ENCODE data around the gene PTN. TPM values are rescaled to one million over a fixed set of nuclear protein-coding genes. Genes with fewer than 3 reads are reported as not detected.

PTN gene
- total RNA-seq, 1 experiment from 2014 or later, result 0.35 TPM

- no peak for TF ChIP-seq CTCF (IDR thresholded peaks at IDR 0.05; ENCODE audit: unreplicated experiment)
- H3K4me3 Mint-ChIP-seq (ENCODE audit: low read depth, unreplicated experiment), result no peak overlapping the region
- CTCF ChIA-PET, result no interaction called here
- intact Hi-C loops (cut with micrococcal nuclease; ENCODE audit: unreplicated experiment), result no loop called here
- no peak for DNase-seq
- no TSS peak for BruUV-seq (replicated peaks)
- no peaks in the 10 kb centered on the region for H3K4me1 Mint-ChIP-seq (ENCODE audit: low read depth, unreplicated experiment)
- no peak overlapping the region for H3K27ac Mint-ChIP-seq (ENCODE audit: unreplicated experiment)
- peaks cover 3% of the 10 kb centered on the region for H3K9me3 Mint-ChIP-seq (ENCODE audit: low read depth, unreplicated experiment)
- H3K36me3 Mint-ChIP-seq (ENCODE audit: insufficient read depth, unreplicated experiment), result no peaks in the 10 kb centered on the region
- no peaks in the 10 kb centered on the region for H3K27me3 Mint-ChIP-seq (ENCODE audit: unreplicated experiment)
Measured at GRCh38 chr7:137306748-137307147, 36.8 kb downstream of the PTN start.

GRCh38 chr7:137305901-137306621 lies 37.5 kb downstream of the PTN start:
- intact Hi-C loops (cut with micrococcal nuclease; ENCODE audit: unreplicated experiment), result no loop called here
- TF ChIP-seq CTCF (IDR thresholded peaks at IDR 0.05; ENCODE audit: unreplicated experiment), result no peak
- Mint-ChIP-seq H3K9me3 (ENCODE audit: low read depth, unreplicated experiment) (peaks cover 3% of the 10 kb centered on the region), H3K4me3 (ENCODE audit: low read depth, unreplicated experiment) (no peak overlapping the region), H3K36me3 (ENCODE audit: insufficient read depth, unreplicated experiment) (no peaks in the 10 kb centered on the region), H3K27ac (ENCODE audit: unreplicated experiment) (no peak overlapping the region), H3K27me3 (ENCODE audit: unreplicated experiment) (no peaks in the 10 kb centered on the region), H3K4me1 (ENCODE audit: low read depth, unreplicated experiment) (no peaks in the 10 kb centered on the region)
- no TSS peak for BruUV-seq (replicated peaks)
- CTCF ChIA-PET, result no interaction called here
- DNase-seq, result no peak

- CTCF ChIA-PET, result no interaction called here
- no peak overlapping the region for H3K27ac Mint-ChIP-seq (ENCODE audit: unreplicated experiment)
- intact Hi-C loops (cut with micrococcal nuclease; ENCODE audit: unreplicated experiment), result no loop called here
- no peaks in the 10 kb centered on the region for H3K4me1 Mint-ChIP-seq (ENCODE audit: low read depth, unreplicated experiment)
- peaks cover 3% of the 10 kb centered on the region for H3K9me3 Mint-ChIP-seq (ENCODE audit: low read depth, unreplicated experiment)
- H3K27me3 Mint-ChIP-seq (ENCODE audit: unreplicated experiment), result no peaks in the 10 kb centered on the region
- no TSS peak for BruUV-seq (replicated peaks)
- no peaks in the 10 kb centered on the region for H3K36me3 Mint-ChIP-seq (ENCODE audit: insufficient read depth, unreplicated experiment)
- no peak overlapping the region for H3K4me3 Mint-ChIP-seq (ENCODE audit: low read depth, unreplicated experiment)
- DNase-seq, result no peak
- TF ChIP-seq CTCF (IDR thresholded peaks at IDR 0.05; ENCODE audit: unreplicated experiment), result no peak
Measured at GRCh38 chr7:137304624-137305235, 38.8 kb downstream of the PTN start.

GRCh38 chr7:137304165-137304564 lies 39.4 kb downstream of the PTN start:
- Mint-ChIP-seq H3K4me1 (ENCODE audit: low read depth, unreplicated experiment) (no peaks in the 10 kb centered on the region), H3K9me3 (ENCODE audit: low read depth, unreplicated experiment) (peaks cover 3% of the 10 kb centered on the region), H3K27me3 (ENCODE audit: unreplicated experiment) (no peaks in the 10 kb centered on the region), H3K4me3 (ENCODE audit: low read depth, unreplicated experiment) (no peak overlapping the region), H3K36me3 (ENCODE audit: insufficient read depth, unreplicated experiment) (no peaks in the 10 kb centered on the region), H3K27ac (ENCODE audit: unreplicated experiment) (no peak overlapping the region)
- DNase-seq, result no peak
- intact Hi-C loops (cut with micrococcal nuclease; ENCODE audit: unreplicated experiment), result no loop called here
- CTCF ChIA-PET, result no interaction called here
- no peak for TF ChIP-seq CTCF (IDR thresholded peaks at IDR 0.05; ENCODE audit: unreplicated experiment)
- BruUV-seq (replicated peaks), result no TSS peak

Measured in Calu3 (cell line).